GM23248 (cell line): ENCODE results near the gene SLC28A2. TPM values are rescaled to one million over a fixed set of nuclear protein-coding genes. Genes with fewer than 3 reads are reported as not detected.

Source experiments
- DNase-seq: peaks from one replicate; pipeline ENCODE4 v3.0.0-alpha.2; 2015
- H2AFZ ChIP-seq: fragments of 200-600 bp; sonication (generic); 2 replicates; pipeline ENCODE4 v1.6.1; 2016; ENCODE audit warnings: antibody characterized with exemption
- H3F3A ChIP-seq: fragments of 200-600 bp; sonication (generic); 2 replicates; pipeline ENCODE4 v1.6.1; 2016; ENCODE audit warnings: mild to moderate bottlenecking, antibody characterized with exemption, mixed run types; ENCODE audit not compliant: insufficient read depth
- H3K27ac ChIP-seq: fragments of 200-600 bp; sonication (generic); 2 replicates; pipeline ENCODE4 v1.5.1; 2016; ENCODE audit warnings: mild to moderate bottlenecking
- H3K27me3 ChIP-seq: fragments of 200-600 bp; sonication (generic); replicated peaks from 2 replicates; pipeline ENCODE4 v1.6.1; 2016; ENCODE audit warnings: mild to moderate bottlenecking; ENCODE audit not compliant: insufficient read depth
- H3K36me3 ChIP-seq: fragments of 200-600 bp; sonication (generic); 2 replicates; pipeline ENCODE4 v1.6.1; 2016; ENCODE audit warnings: low read depth, mild to moderate bottlenecking
- H3K4me1 ChIP-seq: fragments of 200-600 bp; sonication (generic); 2 replicates; pipeline ENCODE4 v1.6.1; 2016; ENCODE audit warnings: mild to moderate bottlenecking; ENCODE audit not compliant: insufficient read depth
- H3K4me2 ChIP-seq: fragments of 200-600 bp; sonication (generic); one replicate; pipeline ENCODE4 v1.6.1; 2016; ENCODE audit warnings: mild to moderate bottlenecking; ENCODE audit not compliant: unreplicated experiment
- H3K4me3 ChIP-seq: fragments of 200-600 bp; sonication (generic); 2 replicates; pipeline ENCODE4 v1.5.1; 2016; ENCODE audit warnings: mild to moderate bottlenecking
- H3K79me2 ChIP-seq: fragments of 200-600 bp; sonication (generic); 2 replicates; pipeline ENCODE4 v1.6.1; 2016; ENCODE audit warnings: mild to moderate bottlenecking; ENCODE audit not compliant: insufficient read depth
- H3K9ac ChIP-seq: fragments of 200-600 bp; sonication (generic); 2 replicates; pipeline ENCODE4 v1.6.1; 2016; ENCODE audit warnings: mild to moderate bottlenecking
- H3K9me2 ChIP-seq: fragments of 200-600 bp; sonication (generic); 2 replicates; pipeline ENCODE4 v1.6.1; 2016; ENCODE audit warnings: mixed run types, mild to moderate bottlenecking, moderate library complexity; ENCODE audit not compliant: insufficient read depth
- H3K9me3 ChIP-seq: fragments of 200-600 bp; sonication (generic); one replicate; pipeline ENCODE4 v1.6.1; 2017; ENCODE audit warnings: low read depth
- H4K20me1 ChIP-seq: fragments of 200-600 bp; sonication (generic); 2 replicates; pipeline ENCODE4 v1.6.0; 2016; ENCODE audit not compliant: insufficient read depth
- EZH2 ChIP-seq: fragments of 200-600 bp; sonication (generic); IDR thresholded peaks from 2 replicates; pipeline ENCODE4 v1.6.1; 2018; ENCODE audit warnings: antibody characterized with exemption, mild to moderate bottlenecking; ENCODE audit not compliant: insufficient read depth, poor library complexity, severe bottlenecking
- EZH2phosphoT487 ChIP-seq: fragments of 200-600 bp; sonication (generic); IDR thresholded peaks from 2 replicates; pipeline ENCODE4 v1.6.1; 2018; ENCODE audit warnings: antibody characterized with exemption, moderate library complexity, mild to moderate bottlenecking, low read depth; ENCODE audit not compliant: insufficient read depth
- WGBS, 2 experiments: methylation state at CpG; one replicate each; pipeline ENCODE4 v1.1.6; 2015 to 2017; ENCODE audit warnings: low lambda C conversion rate in 2 of 2, low coverage in 1 of 2; ENCODE audit errors: missing lambda C conversion rate in 2 of 2; 5-methylcytosine and 5-hydroxymethylcytosine counted together
- in situ Hi-C: fragments of 300-500 bp; cut with MboI; formaldehyde crosslinking; loops from 2 replicates; pipeline ENCODE4 v1.15.0; 2020
- polyA plus RNA-seq: library from polyadenylated mRNA; unstranded; fragments of >200 nt; fragmentation: Nextera tagmentation; extraction: Ambion mirVana; gene quantifications from 2 replicates; pipeline ENCODE4 v1.2.1, GENCODE V29; 2016
- total RNA-seq: library from RNA; depleted of rRNA; stranded (reverse); fragments of >200 nt; shearing (Covaris generic); gene quantifications from 2 replicates; pipeline ENCODE4 v1.2.3, GENCODE V29; 2014

The SLC28A2 gene
- total and polyA plus RNA-seq, 2 experiments from 2014 or later = not detected

- H3K9ac ChIP-seq = no peak overlapping the region
- no peaks in the 10 kb centered on the region for H3K4me1 ChIP-seq
- no peaks in the 10 kb centered on the region for H3K36me3 ChIP-seq
- no peaks in the 10 kb centered on the region for H4K20me1 ChIP-seq
- in situ Hi-C loops = no loop called here
- H3K4me3 ChIP-seq = no peak overlapping the region
- no peak overlapping the region for H2AFZ ChIP-seq
- H3K79me2 ChIP-seq = no peaks in the 10 kb centered on the region
- 65 to 76% methylated on average over 2 of the region's 2 CpGs for WGBS, 2 experiments
- no peak overlapping the region for H3K4me2 ChIP-seq
- H3K27me3 ChIP-seq = no peaks in the 10 kb centered on the region; the same call in 1 of the 2 replicates
- no peaks in the 10 kb centered on the region for H3F3A ChIP-seq
- no peaks in the 10 kb centered on the region for H3K9me2 ChIP-seq
- H3K27ac ChIP-seq = no peak overlapping the region
- DNase-seq = no peak
- TF ChIP-seq EZH2phosphoT487 (no peak), EZH2 (no peak)
- H3K9me3 ChIP-seq = no peaks in the 10 kb centered on the region
Observed at GRCh38 chr15:45221053-45221599, 30.9 kb upstream of the SLC28A2 start.

DNA sequence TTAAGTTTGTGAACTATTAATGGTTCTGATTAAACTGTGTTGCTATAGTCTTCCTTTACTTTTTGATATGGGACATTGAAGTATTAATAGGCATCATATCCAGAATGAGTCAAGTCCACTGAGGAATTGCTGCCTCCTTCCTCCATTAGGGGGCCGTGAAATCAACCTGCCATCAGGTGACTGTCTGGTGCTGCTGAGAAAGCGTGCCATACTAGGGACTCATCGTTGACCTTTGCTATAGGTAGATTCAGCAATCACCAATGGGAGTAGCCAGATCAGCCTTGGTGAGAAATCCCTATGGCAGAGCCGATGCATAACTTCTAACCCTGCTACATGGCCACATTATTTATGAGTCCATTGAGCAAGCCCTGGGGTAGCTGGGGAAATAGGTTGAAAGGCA, 30.1 kb upstream of the SLC28A2 start:
- no peaks in the 10 kb centered on the region for H3K79me2 ChIP-seq
- no peak overlapping the region for H3K4me3 ChIP-seq
- no peaks in the 10 kb centered on the region; the same call in 1 of the 2 replicates for H3K27me3 ChIP-seq
- no peak overlapping the region for H2AFZ ChIP-seq
- in situ Hi-C loops = no loop called here
- TF ChIP-seq EZH2phosphoT487 (no peak), EZH2 (no peak)
- WGBS, 2 experiments = 30 to 37% methylated on average over 4 of the region's 4 CpGs
- no peaks in the 10 kb centered on the region for H4K20me1 ChIP-seq
- no peaks in the 10 kb centered on the region for H3F3A ChIP-seq
- H3K9me2 ChIP-seq = no peaks in the 10 kb centered on the region
- H3K27ac ChIP-seq = no peak overlapping the region
- H3K36me3 ChIP-seq = no peaks in the 10 kb centered on the region
- no peak overlapping the region for H3K9ac ChIP-seq
- no peaks in the 10 kb centered on the region for H3K9me3 ChIP-seq
- H3K4me2 ChIP-seq = no peak overlapping the region
- no peak for DNase-seq
- no peaks in the 10 kb centered on the region for H3K4me1 ChIP-seq

DNA sequence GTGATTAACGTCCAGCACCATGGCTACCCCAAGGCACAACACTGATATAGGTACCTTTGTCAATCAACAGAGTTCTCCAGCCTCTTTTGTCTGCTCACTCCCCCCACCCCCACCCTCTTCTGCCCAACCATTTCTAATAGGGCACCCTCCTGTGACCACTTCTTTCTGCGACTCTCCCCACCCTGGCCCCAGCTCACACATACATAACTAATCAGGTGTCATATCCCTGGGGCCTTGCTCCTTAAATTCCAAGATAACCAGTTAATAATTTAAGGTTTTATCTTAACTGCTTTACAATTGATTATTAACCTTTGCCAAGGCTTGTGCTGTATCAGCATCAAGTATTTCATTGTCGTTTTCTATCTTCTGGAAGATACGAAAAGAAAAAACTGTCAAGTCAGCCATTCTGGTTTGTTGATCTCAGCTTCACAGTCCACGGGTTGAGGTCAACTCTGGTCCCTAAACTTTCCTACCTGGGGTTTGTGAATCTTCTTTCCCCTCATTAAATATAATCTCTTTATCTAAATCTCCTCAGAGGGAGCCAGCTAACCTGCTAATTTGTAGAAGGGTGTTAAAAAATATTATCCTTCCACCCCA, 27.3 kb upstream of the SLC28A2 start:
- Histone ChIP-seq H3K27me3 (no peaks in the 10 kb centered on the region; the same call in 1 of the 2 replicates), H3K79me2 (no peaks in the 10 kb centered on the region), H4K20me1 (no peaks in the 10 kb centered on the region), H3K4me2 (no peak overlapping the region), H2AFZ (no peak overlapping the region), H3K9me3 (no peaks in the 10 kb centered on the region), H3K4me1 (no peaks in the 10 kb centered on the region), H3F3A (no peaks in the 10 kb centered on the region), H3K4me3 (no peak overlapping the region), H3K9me2 (no peaks in the 10 kb centered on the region), H3K9ac (no peak overlapping the region), H3K27ac (no peak overlapping the region), H3K36me3 (no peaks in the 10 kb centered on the region)
- TF ChIP-seq EZH2phosphoT487 (no peak), EZH2 (no peak)
- DNase-seq = no peak
- in situ Hi-C loops = no loop called here
- WGBS, 2 experiments = 29 to 39% methylated on average over 5 of the region's 5 CpGs

- Histone ChIP-seq H4K20me1 (no peaks in the 10 kb centered on the region), H3K36me3 (no peaks in the 10 kb centered on the region), H3K4me1 (no peaks in the 10 kb centered on the region), H3K4me2 (no peak overlapping the region), H2AFZ (no peak overlapping the region), H3K27me3 (no peaks in the 10 kb centered on the region; the same call in 1 of the 2 replicates), H3K9me2 (no peaks in the 10 kb centered on the region), H3K27ac (no peak overlapping the region), H3K79me2 (no peaks in the 10 kb centered on the region), H3K9me3 (no peaks in the 10 kb centered on the region), H3F3A (no peaks in the 10 kb centered on the region), H3K4me3 (no peak overlapping the region), H3K9ac (no peak overlapping the region)
- DNase-seq = no peak
- TF ChIP-seq EZH2phosphoT487 = no peak
- no peak for TF ChIP-seq EZH2
- in situ Hi-C loops = no loop called here
- 60 to 61% methylated on average over 11 of the region's 11 CpGs for WGBS, 2 experiments
Observed at GRCh38 chr15:45225506-45226273, 26.3 kb upstream of the SLC28A2 start.
